ENCODE data around the gene TSPAN5. TPM values are rescaled to one million over a fixed set of nuclear protein-coding genes. Genes with fewer than 3 reads are reported as not detected.

The TSPAN5 gene
- total RNA-seq, 2 experiments from 2014 or later: 1.8 to 2.8 TPM

GRCh38 chr4:98606894-98607293 lies 51.5 kb downstream of the TSPAN5 start:
- DNase-seq: no peak
- CTCF ChIA-PET: no interaction called here
- Mint-ChIP-seq H3K27me3 (no peaks in the 10 kb centered on the region), H3K4me3 (no peak overlapping the region), H3K36me3 (ENCODE audit: low read depth) (no peaks in the 10 kb centered on the region), H3K4me1 (ENCODE audit: low read depth) (peaks cover 90% of the 10 kb centered on the region), H3K27ac (no peak overlapping the region), H3K9me3 (no peaks in the 10 kb centered on the region)
- intact Hi-C loops (cut with DNase I, micrococcal nuclease): no loop called here
- no peak for ATAC-seq (ENCODE audit: poor library complexity)
- peaks cover 40% of the 10 kb centered on the region for H3K4me1 ChIP-seq (ENCODE audit: insufficient read depth, low read length)
- no peak overlapping the region for H3K27ac ChIP-seq (ENCODE audit: low read depth in 1 of 2, low read length in 2 of 2)
- H3K4me3 ChIP-seq (ENCODE audit: low read length): no peak overlapping the region
- TF ChIP-seq CTCF (IDR thresholded peaks at IDR 0.05): no peak
- POLR2A ChIA-PET: interaction anchor here (2.4 kb wide), 1 partner anchor 51 kb away, joined by 6 read pairs; the partner anchor contains the start of gene TSPAN5
- H3K9me3 ChIP-seq (ENCODE audit: control insufficient read depth in 1 of 2, insufficient read depth in 1 of 2, low read length in 2 of 2): no peaks in the 10 kb centered on the region
- H3K27me3 ChIP-seq (ENCODE audit: control insufficient read depth in 1 of 2, insufficient read depth in 2 of 2, low read length in 2 of 2): no peaks in the 10 kb centered on the region
- no peaks in the 10 kb centered on the region for H3K36me3 ChIP-seq (ENCODE audit: insufficient read depth, low read length)

GRCh38 chr4:98605216-98605615 lies 53.2 kb downstream of the TSPAN5 start:
- DNase-seq (no peak), ATAC-seq (ENCODE audit: poor library complexity) (no peak)
- H3K9me3 Mint-ChIP-seq: peaks cover 4% of the 10 kb centered on the region
- H3K4me3 Mint-ChIP-seq: no peak overlapping the region
- Histone ChIP-seq H3K36me3 (ENCODE audit: insufficient read depth, low read length) (no peaks in the 10 kb centered on the region), H3K27ac (ENCODE audit: low read depth in 1 of 2, low read length in 2 of 2) (no peak overlapping the region), H3K9me3 (ENCODE audit: control insufficient read depth in 1 of 2, insufficient read depth in 1 of 2, low read length in 2 of 2) (no peaks in the 10 kb centered on the region), H3K4me3 (ENCODE audit: low read length) (no peak overlapping the region), H3K27me3 (ENCODE audit: control insufficient read depth in 1 of 2, insufficient read depth in 2 of 2, low read length in 2 of 2) (no peaks in the 10 kb centered on the region), H3K4me1 (ENCODE audit: insufficient read depth, low read length) (peaks cover 40% of the 10 kb centered on the region)
- POLR2A ChIA-PET: interaction anchor here (1.0 kb wide), 1 partner anchor 15 kb away, joined by 3 read pairs; no protein-coding TSS in a partner anchor
- intact Hi-C loops (cut with DNase I, micrococcal nuclease): no loop called here
- CTCF ChIA-PET: no interaction called here
- TF ChIP-seq CTCF (IDR thresholded peaks at IDR 0.05): no peak
- peaks cover 16% of the 10 kb centered on the region for H3K36me3 Mint-ChIP-seq (ENCODE audit: low read depth)
- H3K27ac Mint-ChIP-seq: no peak overlapping the region
- H3K4me1 Mint-ChIP-seq (ENCODE audit: low read depth): peaks cover 83% of the 10 kb centered on the region
- H3K27me3 Mint-ChIP-seq: no peaks in the 10 kb centered on the region

- H3K4me3 ChIP-seq (ENCODE audit: low read length): no peak overlapping the region
- ChIA-PET CTCF (no interaction called here), POLR2A (no interaction called here)
- no peak for TF ChIP-seq CTCF (IDR thresholded peaks at IDR 0.05)
- intact Hi-C loops (cut with DNase I, micrococcal nuclease): loop anchor here in 1 of 2 experiments (5.0 kb wide), 1 partner anchor 53 kb away; the partner anchor contains the start of gene TSPAN5
- Mint-ChIP-seq H3K27me3 (no peaks in the 10 kb centered on the region), H3K9me3 (peaks cover 4% of the 10 kb centered on the region), H3K27ac (peak overlapping the region; percentile 69), H3K4me1 (ENCODE audit: low read depth) (peaks cover 79% of the 10 kb centered on the region), H3K4me3 (peak overlapping the region; percentile 67), H3K36me3 (ENCODE audit: low read depth) (peaks cover 19% of the 10 kb centered on the region)
- DNase-seq: no peak
- H3K4me1 ChIP-seq (ENCODE audit: insufficient read depth, low read length): peaks cover 35% of the 10 kb centered on the region
- H3K27me3 ChIP-seq (ENCODE audit: control insufficient read depth in 1 of 2, insufficient read depth in 2 of 2, low read length in 2 of 2): no peaks in the 10 kb centered on the region
- no peaks in the 10 kb centered on the region for H3K9me3 ChIP-seq (ENCODE audit: control insufficient read depth in 1 of 2, insufficient read depth in 1 of 2, low read length in 2 of 2)
- H3K27ac ChIP-seq (ENCODE audit: low read depth in 1 of 2, low read length in 2 of 2): no peak overlapping the region
- ATAC-seq (ENCODE audit: poor library complexity): no peak
- no peaks in the 10 kb centered on the region for H3K36me3 ChIP-seq (ENCODE audit: insufficient read depth, low read length)
Measured at GRCh38 chr4:98604723-98605122, 53.7 kb downstream of the TSPAN5 start.
